GM19328 (cell line): Measurements from ENCODE around the gene TXNIP.
"Not testable (repeated sequence)": the region's sequence is repeated elsewhere in the genome, so short reads cannot be mapped to it uniquely, and the experiment has no call there.

ENCODE experiments used
- ATAC-seq: cut with Tn5 transposase; IDR thresholded peaks from one replicate; pipeline ENCODE4 v1.9.1; 2021; ENCODE audit warnings: mild to moderate bottlenecking, moderate library complexity; ENCODE audit not compliant: unreplicated experiment

The TXNIP gene, protein sequence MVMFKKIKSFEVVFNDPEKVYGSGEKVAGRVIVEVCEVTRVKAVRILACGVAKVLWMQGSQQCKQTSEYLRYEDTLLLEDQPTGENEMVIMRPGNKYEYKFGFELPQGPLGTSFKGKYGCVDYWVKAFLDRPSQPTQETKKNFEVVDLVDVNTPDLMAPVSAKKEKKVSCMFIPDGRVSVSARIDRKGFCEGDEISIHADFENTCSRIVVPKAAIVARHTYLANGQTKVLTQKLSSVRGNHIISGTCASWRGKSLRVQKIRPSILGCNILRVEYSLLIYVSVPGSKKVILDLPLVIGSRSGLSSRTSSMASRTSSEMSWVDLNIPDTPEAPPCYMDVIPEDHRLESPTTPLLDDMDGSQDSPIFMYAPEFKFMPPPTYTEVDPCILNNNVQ

DNA sequence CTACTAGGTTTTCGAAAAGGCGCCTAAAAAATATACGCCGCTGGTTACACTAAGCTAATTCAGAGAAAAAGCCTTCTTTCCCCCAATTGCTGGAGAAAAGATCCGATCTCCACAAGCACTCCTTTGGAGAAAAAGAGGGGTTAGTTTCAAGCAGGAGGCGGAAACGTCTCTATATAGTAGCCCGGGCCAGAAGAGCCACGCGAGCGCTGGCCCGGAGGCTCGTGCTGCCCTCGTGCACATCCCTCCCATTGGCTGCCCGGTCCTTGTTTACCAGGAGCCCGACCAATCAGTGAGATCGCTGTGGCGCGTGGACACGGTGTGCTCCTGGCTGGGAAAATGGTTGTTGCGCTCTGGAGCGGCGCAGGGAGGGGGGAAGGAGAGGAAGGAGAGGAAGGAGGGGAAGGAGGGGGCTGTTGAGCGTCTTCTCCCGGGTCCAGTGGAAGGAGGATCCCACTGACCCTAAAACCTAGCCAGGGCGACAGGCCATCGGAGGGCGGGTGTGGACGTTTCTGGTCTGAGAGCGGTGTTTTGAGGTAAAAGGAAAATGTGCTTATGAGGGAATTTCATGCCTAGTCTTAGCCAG is at the start of gene TXNIP:
TSS of gene TXNIP (minus strand) at position 147 of the 583 bp plus-strand sequence. CDS start 313 bp downstream, outside the sequence.
- ATAC-seq = peak; percentile 90

DNA sequence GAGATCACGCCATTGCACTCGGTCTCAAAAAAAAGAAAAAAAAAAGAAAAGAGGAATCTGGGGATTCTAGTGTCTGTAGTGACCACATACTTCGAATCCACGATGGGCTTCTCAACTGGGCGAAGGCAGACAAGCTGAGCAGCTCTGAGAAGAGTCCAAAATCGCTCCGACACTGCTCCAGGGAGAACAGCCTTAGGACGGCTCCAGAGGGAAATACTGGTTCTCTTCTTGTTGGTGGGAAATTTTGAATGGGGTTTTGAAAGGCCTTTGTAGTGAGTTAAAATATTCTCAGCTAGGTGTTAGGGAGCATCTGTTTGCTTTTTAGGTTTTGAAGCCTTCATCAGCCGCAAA is 43.4 kb upstream of the TXNIP start:
- no peak for ATAC-seq

DNA sequence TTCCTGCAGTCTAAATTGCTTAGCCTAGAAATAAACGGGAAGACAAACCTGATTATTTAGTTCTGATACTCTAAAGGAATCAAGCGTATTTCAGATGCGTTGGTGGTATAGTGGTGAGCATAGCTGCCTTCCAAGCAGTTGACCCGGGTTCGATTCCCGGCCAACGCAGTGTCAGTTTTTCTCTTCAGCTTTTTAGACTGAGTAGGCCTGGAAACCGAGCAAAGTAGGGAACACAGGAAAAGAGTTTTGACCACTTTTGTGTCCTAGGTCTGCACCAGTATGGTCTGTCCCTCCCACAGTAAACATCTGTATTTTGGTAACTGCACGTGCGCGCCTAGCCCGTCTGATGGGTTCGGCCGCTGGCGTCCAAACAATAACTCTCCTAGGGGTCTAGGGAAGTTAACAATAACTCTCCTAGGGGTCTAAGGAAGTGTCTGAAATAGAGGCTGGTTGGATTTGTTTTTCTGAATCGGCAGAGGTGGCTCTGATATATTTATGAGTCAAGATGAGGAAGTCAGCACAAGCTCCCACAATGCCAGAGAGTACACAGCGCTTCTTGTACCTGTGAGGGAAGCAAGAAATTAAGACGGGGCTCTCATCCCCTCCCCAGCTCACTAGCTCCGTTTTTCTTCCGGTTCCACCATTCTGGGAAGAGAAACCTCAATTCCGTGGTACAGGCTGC is 40.7 kb upstream of the TXNIP start:
- no peak for ATAC-seq

DNA sequence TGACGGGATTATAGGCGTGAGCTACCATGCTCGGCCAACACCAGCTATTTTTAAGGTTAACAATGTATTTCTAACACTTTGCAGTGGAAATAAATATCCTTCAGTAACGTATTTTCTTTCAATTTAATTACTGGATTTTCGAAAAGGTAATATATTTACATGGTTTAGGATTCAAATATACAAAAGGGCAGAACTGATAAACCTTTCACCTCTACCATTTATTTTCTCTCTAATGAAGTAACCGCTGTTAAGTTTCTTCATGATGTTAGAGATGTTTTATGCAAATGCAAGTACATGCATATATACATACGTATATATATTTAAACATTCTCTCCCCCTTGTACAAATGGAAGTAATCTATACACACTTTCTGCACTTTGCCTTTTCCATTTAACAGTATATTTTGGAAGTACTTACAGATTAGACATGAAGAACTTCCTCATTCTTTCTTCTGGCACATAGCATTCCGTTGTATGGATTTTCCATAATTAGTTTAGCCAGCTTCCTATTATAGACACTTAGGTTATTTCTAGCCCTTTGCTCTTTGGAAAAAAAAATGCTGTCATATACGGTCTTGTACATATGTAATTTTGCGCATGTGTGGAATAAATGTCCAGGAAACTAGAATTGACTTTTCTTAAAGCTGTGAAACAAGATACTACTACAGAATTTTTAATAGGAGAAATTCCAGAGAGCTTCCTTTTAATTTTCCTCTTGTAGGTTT is 40.0 kb upstream of the TXNIP start:
- no peak for ATAC-seq

DNA sequence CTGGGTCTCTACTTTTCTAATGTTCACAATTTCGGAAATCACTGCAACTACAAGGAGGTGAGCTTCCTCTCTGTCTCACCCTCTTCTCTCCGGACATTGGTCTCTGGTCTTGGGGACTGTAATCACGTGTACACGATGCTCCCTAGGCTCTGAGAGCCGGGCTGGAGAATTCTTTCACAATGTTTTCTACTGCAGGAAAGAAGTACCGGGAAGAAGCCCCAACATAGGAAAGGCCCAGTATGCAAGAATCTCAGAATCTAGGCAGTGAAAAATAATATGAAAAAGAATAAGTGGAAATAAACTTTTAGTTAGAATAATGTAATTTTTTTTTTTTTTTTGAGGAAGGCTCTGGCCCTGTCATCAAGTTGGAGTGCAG is 38.7 kb upstream of the TXNIP start:
- no peak for ATAC-seq

DNA sequence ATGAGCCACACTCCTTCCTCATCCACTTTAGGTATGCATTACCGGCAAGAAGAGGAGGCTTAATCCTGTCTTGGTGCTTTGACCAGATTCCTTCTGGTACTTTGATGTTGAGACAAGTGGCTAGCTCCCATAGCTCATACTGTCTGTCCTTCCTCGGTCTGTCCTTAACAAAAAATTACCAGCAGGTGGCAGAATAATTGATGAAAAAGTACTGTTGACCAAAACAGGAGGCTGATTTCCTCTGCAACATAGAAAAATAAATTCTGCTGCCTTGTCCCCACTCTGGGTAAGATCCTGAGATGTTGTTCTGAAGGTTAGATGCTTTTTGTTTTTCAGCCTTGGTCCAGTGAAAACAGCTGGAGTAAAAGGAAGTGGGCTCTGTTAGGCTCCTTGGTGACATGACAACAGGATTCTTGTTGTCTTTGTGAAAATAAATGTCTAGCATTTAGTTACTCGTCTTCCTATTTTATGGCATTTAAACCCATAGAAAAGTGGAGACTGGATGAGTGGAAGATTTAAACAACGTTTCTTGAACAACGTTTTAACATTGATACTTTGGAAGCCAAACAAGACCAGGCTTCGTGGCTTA is 36.3 kb upstream of the TXNIP start:
- no peak for ATAC-seq

DNA sequence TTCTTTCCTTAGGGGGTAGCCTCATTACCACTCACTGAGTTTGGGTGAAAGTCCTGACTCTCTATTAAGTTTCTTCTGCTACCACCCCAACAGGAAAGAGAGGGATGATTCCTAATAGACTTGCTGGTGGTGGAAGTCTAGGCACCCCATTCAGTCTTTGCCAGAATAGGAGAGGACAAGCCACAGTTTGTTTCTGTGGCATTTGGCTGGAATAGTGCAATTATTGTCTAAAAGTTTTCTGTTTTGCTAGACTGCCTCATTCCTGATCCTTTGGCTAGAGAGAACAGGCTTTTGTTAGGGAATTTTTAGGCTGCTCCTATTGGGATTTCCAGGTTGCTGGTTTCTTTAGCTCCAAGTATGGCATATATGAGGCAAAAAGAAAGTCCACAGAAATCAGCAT is 35.1 kb upstream of the TXNIP start:
- ATAC-seq = no peak

DNA sequence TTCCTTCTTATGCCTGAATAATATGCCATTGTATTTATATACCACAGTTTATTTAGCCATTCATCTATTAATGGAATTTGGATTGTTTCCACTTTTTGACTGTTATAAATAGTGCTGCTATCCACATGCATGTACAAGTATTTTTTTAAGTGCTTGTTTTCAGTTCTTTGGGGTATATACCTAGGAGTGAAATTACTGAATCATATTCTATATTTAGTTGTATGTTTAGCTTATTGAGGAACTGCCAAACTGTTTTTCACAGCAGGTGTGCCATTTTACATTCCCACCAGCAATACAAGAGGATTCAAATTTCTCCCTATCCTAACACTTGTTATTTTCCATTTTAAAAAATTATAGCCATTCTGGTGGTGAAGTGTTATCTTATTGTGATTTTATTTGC is 32.7 kb upstream of the TXNIP start:
- ATAC-seq = no peak

DNA sequence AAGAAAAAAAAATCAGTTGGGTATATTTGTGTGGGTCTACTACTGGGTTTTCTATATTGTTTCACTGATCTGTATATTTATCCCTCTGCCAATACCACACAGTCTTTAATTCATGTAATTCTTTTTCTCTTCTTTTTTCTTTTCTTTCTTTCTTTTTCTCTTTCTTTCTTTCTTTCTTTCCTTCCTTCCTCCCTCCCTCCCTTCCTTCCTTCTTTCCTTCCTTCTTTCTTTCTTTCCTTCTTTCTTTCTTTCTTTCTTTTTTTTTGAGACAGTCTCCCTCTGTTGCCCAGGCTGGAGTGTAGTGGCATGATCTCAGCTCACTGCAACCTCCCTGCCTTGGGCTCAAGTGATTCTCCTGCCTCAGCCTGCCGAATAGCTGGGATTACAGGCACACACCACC is 30.3 kb upstream of the TXNIP start:
- not testable (repeated sequence) for ATAC-seq

DNA sequence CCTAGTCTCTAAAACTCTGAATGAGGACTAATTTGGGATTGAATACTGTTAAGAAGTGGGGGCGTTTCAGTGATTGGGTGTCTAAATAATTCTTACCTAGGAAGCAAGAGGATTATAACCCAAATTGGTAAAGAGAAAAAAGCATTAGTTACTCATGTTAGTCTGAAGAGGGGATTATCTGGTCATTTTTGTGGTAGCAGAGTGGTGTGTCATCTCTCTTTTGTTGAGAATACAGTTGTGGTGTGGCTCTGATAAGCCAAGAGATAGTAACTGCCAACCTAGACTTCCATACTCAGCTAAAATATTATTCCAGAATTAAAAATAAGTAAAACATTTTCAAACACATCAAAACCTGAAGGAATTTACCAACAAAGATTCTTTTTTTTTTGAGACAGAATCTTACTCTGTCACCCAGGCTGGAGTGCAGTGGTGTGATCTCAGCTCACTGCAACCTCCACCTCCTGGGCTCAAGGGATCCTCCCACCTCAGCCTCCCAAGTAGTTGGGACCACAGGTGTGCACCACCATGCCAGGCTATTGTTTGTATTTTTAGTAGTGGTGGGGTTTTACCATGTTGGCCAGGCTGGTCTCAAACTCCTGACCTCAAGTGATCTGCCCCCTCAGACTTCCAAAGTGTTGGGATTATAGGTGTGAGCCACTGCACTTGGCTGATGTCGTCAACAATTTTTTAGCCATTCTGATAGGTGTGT is 29.6 kb upstream of the TXNIP start:
- ATAC-seq = not testable (repeated sequence)

DNA sequence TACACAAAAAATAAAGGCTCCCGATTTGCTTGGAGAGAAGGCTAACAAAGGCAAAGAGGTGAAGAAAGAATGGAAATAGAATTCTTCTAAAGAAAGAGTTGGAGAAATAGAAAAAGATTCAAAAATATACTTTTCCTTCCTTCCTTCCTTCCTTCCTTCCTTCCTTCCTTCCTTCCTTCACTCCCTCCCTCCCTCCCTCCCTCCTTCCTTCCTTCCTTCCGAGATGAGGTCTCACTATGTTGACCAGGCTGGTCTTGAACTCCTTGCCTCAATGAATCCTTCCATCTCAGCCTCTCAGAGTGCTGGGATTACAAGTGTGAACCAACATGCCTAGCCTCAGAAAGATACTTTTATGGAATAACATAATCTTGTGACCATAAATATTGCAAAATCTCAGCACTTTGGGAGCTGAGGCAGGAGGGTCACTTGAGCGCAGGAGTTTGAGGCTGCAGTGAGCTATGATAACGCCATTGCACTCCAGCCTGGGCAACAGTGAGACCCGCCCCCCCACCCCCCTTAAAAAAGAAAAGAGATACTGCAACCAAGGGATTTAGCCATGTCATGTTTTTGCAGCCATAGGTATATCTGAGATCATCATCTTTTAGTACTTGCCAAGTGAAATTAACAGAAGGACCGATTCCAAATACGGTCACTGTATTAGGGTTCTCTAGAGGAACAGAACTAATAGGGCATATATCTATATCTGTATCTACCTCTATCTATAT is 26.2 kb upstream of the TXNIP start:
- no peak for ATAC-seq

DNA sequence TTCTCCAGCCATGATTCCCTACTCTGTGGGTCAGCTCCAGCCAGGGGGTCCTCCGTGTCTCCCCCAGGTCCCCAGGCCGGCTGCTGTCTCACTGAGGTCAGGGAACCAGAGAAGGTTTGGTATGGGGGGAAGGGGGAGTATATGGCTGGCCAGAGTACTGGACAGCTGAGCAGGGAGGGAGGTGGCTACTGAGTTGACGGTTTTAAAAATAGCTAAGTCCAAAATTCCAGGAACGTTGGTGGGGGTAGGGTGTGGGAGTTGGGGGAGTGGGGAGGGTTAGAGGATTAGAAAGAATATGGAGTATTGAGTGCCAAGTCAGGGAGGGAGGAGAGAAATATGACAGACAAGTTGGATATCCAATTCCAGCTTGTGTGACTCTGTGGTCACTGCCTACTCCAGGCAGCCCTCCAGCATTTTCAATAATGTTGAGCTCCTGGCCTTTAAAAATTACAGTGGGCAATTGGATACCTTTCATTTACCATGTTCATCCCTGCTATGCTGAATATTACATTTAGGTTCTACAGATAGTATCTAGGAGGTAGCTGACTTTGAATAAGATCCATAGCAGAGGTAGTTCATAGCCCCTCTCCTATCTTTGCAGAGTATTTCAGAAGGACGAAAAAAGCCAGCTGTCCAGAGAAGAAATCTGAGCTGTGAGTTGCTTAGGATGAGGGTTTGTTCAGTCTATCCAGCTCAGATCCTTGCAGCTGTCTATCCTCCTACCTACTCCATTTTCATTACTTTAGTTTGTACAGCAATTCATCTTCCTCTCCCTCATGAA is 25.4 kb upstream of the TXNIP start, which contains the start of gene HJV:
TSS of gene HJV (minus strand) at position 114 of the 781 bp plus-strand sequence. CDS start 1,504 bp downstream, outside the sequence.
- no peak for ATAC-seq

DNA sequence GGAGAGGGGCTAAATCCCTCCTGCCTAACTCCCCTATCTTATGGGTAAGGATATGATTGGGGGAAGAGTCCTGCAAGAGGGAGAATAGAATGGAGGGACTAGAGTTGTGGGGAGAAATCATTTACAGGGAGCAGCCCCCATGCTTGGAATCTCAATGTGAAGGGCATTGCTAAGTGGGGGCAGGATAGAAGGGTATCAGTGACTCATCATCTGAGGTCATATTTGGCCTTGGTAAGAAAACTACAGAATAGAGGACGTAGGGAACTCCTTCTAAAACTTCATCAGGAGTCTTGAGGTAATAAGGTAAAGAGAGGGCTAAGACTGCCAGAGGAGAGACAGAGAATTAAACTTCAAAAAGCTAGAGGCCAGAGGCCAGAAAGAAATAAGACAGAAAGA is 24.7 kb upstream of the TXNIP start:
- no peak for ATAC-seq

DNA sequence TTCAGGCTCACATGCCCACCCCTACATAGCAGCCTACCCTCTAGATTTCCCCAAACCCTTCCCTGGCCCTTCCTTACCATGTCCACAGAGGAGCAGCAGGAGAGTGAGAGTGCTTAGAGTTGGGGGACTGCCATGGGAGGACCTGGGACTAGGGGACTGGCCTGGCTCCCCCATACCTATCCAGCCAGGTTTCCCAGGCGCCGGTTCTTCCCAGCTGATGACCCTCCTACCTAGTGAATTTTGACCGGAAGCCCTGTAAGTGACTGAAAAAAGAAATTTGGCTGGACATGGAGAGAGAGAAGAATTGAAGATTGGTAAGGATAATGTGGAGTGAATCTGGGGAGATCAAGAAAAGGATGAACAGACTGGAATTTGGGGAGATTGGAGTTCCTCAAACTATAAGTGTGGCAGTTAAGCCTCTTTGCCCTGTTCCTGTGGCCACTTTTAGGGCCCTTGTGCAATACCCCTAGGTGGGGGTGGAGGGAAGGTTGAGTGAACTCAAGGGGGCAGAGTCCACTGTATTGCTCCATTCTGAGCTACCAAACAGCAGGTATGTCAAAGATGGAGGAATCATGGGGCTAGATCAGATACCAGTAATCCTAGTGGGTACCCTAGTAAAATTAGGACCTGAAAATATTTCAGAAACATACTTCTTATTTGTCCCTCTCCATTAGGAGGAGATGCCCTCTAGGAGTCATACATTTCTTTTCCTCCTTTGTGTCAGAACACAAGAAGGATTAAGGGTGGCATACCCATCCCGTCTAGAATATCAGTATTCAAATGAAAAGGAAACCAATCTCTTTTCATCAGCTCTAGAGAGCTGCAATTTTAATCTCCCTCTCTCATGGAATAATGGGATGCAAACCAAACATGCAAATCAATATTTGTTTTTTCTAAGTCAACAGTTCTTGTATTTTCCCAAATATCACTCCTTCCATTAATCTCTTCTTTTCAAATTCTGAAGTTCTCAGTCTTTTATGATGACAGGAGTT is 24.0 kb upstream of the TXNIP start:
- no peak for ATAC-seq

DNA sequence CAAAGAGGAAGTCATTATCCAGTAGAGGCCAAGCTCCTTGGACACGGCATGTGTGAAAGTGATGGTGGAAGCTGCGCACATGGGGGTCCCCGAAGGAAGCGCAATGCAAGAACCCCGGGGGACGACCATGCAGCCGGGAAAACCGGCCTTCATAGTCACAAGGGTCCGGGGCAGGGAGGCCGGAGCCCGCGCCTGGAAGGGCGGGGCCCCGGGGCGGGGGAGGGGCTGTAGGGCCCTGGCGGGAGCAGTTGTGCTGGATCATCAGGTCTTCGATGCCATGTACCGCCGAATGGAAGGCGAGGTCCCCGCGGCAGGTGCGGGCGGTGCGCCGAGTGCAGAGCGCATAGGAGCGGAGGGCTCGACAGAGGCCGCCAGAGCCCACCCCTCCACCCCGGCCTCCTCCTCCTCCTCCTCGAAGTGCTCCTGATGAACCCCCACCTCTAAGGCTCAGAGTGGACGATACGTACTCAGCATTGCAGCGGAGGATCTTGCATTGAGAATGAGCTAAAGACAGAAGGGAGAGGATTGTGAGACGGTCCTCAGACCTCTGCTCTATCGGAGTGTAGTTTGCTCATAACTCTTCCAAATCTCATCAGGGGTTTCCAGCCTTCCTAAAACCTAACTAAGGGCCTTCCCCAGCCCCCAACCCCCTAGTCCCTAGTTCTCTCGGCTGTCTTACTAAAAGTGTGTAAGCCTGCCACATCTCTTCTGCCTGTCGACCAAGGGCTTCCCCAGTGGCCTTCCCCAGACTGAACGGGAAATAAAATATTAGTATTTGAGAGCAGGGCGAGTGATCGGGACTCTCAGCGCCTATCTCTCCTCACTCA is 23.1 kb upstream of the TXNIP start:
- no peak for ATAC-seq

DNA sequence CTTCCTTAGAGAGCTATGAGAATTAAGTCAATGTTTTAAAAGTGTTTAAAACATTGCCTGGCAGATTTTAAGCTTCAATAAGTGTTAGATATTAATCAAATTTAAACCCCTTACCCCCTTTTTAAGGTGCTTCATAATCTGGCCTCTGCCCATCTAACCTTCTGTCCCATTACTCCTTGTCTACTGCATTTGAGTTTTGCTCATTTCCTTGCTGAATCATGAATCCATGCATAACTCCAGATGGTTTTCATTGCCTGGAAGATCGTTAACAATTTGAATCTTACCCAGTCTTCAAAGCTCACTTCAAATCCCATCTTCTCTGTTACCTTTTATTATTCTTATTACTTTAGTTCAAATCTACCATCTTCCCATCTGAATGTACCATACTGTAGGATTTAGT is 20.5 kb upstream of the TXNIP start:
- ATAC-seq = no peak

DNA sequence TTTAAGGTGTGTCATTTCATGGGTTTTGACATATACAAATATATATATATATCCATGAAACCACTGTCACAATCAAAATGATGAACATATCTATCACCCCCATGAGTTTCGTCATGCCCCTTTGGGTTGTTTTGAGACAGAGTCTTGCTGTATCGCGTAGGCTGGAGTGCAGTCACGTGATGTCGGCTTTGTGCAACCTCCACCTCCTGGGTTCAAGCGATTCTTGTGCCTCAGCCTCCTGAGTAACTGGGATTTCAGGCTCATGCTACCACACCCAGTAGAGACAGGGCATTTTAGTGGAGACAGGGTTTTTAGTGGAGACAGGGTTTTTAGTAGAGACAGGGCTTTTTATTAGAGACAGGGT is 17.2 kb upstream of the TXNIP start:
- no peak for ATAC-seq
